Head of caudate nucleus (tissue), 42 donors: Measurements from ENCODE around the gene MAD1L1.

Experiments
- DNase-seq, 42 donors: peaks; one replicate each; pipeline versions ENCODE4 v3.0.0 to v3.0.0-alpha.2; 2020 to 2021; ENCODE audit warnings: mixed read lengths in 7 of 42
- intact Hi-C: fragments of 100-400 bp; cut with DNase I; formaldehyde crosslinking; loops from one replicate; pipeline ENCODE4 v1.15.0; 2022

MAD1L1 gene

GRCh38 chr7:2028733-2029132, 204.0 kb downstream of the MAD1L1 start:
- intact Hi-C loops = no loop called here
- DNase-seq = no peak

DNA sequence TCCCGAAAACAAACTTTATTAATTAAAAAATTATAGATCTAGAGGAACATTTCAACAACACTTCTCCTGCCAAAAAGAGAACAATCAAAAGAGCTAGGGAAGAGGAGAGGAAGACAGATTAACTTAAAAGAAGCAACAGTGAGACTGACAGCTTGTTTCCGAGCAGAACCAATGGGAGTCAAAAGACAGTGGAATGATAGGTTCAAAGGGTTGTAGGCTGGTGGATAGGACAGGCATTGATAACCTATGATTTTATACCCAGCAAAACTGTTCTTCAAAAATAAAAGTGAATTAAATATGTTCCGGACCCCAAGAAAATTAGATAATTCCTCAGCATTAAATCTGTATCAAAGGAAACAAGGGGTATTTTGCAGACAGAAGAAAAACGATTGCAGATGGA, 207.6 kb downstream of the MAD1L1 start:
- intact Hi-C loops = no loop called here
- DNase-seq = no peak

- intact Hi-C loops = no loop called here
- DNase-seq = no peak
These were observed 208.2 kb downstream of the MAD1L1 start for GRCh38 chr7:2024567-2024918.

GRCh38 chr7:2023877-2024566, 208.7 kb downstream of the MAD1L1 start:
- intact Hi-C loops = no loop called here

DNA sequence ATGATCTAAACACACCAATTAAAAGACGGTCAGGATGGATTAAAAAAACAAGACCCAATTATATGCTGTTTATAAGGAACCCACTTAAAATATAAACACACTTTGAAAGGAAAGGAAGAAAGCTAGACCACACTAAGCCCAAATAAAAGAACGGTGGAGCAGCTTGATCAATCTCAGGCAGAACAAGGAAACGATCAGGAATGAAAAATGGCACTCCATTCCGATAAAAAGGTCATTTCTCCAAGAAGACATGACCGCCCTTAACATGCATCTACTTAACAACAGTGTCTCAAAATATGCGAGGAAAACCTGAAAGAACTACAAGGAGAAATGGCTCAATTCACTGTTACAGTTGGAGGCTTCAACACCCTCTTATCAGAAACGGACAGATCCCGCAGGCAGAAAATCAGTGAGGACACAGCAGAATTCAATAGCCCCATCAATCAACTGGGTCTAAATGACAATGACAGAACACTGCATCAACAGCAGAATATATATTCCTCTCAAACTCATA, 210.0 kb downstream of the MAD1L1 start:
- intact Hi-C loops = no loop called here
- no peak for DNase-seq

More at GRCh38 chr7:2023877-2024566, 208.7 kb downstream of the MAD1L1 start:
- no peak for DNase-seq

- intact Hi-C loops = no loop called here
- no peak for DNase-seq
These were observed 210.7 kb downstream of the MAD1L1 start for GRCh38 chr7:2022021-2022409.

GRCh38 chr7:2019711-2020511, 212.8 kb downstream of the MAD1L1 start:
- intact Hi-C loops = no loop called here
- peak in 9 of 42 donors; percentile 13 to 50 (median 35) for DNase-seq

DNA sequence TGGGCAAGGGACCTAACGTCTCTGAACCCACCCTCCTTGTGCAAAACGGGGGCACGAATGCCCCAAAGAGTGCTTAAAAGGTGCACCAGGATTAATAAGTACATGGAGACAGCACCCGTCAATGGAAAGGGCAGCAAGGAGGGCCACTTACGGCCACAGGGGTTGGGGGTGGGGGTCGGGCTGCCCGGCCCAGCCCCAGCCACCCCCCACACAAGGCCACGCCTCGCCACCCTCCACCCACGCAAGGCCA, 213.4 kb downstream of the MAD1L1 start:
- no peak for DNase-seq
- intact Hi-C loops = no loop called here

GRCh38 chr7:2018569-2019460, 213.9 kb downstream of the MAD1L1 start:
- peak in 36 of 42 donors; percentile 17 to 83 (median 54) for DNase-seq
- intact Hi-C loops = no loop called here

GRCh38 chr7:2017914-2018568, 214.7 kb downstream of the MAD1L1 start:
- intact Hi-C loops = no loop called here
- peak in 2 of 42 donors; percentile 1 to 2 for DNase-seq

GRCh38 chr7:2017481-2017891, 215.3 kb downstream of the MAD1L1 start:
- intact Hi-C loops = no loop called here
- DNase-seq = peak in 1 of 42 donors; percentile 0

DNA sequence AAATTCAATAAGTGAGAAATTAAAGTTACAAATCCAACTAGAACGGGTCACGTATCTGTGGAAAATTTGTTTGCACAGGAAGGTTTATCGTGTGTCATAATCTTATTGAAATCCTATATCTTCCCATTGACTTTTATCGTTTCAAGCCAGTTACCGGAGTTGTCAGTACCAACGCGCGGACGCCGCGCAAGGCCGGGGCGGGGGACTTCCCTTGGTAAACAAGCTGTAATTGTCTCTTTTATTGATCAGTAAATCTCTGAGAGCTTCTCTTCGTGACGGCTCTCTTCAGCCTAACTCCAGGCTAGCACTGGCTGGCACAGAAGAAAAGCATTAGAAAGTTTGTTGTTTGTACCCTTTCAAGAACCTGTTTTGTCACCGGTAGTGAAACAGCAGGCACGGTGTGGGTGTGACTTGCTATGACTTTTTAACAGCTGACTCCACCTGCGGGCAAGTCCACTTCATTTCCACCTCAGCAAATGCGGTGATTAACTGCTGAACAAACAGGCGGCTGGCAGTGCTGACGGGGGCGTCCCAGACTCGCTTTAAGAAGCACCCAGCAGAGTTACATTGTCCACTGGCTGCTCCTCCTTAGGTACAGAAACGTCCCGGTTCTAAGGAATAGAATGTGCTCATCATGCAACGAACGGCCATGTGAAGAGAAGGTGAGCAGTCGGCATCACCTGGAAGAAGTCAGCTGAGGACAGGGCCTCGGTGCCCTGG, 215.8 kb downstream of the MAD1L1 start:
- DNase-seq = no peak
- intact Hi-C loops = no loop called here

- intact Hi-C loops = no loop called here
- peak in 1 of 42 donors; percentile 1 for DNase-seq
These were observed 216.6 kb downstream of the MAD1L1 start for GRCh38 chr7:2016021-2016631.

DNA sequence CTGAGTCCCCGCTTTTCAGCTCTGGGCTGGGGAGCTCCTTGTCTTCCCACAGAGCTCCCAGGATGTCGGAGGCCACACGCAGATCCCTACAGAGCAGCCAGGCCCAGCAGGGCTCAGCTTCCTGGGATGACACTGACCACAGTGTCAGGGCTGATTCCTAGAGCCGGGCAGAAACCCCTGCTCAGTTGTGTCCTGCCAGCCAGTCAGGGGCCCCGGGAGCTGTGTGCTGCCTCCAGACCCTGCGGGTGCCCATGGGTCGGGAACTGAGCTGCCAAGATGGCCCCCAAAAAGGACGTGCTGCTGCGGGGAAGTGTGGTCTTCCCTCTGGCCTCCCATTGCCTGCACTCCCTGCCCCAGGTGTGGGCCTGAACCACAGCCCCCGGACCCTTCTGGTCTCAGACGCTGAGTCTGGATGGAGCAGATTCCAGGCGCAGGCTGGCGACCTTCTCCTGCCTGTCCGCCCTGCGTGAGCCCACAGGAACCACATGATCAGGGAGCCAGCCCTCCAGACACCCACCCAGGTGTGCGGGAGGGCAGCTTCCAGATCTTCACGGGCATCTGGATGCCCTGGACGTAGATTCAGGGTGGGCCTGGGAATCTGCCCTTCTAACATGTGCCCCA, 217.4 kb downstream of the MAD1L1 start:
- peak in 3 of 42 donors; percentile 0 to 14 (median 1) for DNase-seq
- intact Hi-C loops = no loop called here

DNA sequence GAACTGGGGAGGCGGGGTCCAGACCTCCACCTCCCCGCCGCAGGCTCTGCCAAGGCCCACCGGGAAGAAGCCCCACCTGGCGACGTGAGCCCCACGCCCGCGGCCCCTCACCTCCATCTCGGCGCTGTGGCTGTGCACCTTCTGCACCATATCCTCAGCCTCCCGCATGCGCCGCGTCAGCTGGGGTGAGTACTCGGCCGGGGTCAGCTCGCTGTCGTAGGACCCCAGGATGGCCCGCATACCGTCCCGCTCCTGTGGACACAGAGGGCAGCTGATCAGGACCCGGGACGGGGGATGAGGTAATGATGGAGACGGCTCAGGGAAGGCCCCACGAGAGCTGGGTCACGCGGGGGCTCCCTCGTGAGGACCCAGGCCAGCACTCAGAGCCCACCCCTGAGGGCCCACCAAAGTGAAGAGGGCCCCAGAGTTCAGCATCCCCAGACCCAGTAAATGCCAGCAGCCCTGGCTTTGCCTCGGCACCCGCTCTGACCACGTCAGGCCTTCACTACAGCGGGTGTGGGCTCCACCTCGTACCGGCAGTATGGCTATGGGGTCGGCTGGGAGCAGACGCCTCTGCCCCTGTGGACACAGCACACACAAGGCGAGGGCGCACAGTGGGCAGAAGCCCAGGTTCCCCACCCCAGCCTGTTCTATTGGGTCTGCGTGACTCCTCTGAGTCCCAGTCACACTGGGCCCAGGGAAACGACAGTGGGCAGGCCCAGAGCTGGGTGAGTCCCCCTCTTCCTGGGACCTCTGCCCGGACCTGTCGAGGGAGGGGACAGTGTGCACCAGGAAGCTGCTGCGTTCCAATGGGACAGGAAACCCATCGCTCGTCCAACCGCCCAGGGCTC, 218.1 kb downstream of the MAD1L1 start:
- DNase-seq = peak in 2 of 42 donors; percentile 1 to 12
- intact Hi-C loops = no loop called here

DNA sequence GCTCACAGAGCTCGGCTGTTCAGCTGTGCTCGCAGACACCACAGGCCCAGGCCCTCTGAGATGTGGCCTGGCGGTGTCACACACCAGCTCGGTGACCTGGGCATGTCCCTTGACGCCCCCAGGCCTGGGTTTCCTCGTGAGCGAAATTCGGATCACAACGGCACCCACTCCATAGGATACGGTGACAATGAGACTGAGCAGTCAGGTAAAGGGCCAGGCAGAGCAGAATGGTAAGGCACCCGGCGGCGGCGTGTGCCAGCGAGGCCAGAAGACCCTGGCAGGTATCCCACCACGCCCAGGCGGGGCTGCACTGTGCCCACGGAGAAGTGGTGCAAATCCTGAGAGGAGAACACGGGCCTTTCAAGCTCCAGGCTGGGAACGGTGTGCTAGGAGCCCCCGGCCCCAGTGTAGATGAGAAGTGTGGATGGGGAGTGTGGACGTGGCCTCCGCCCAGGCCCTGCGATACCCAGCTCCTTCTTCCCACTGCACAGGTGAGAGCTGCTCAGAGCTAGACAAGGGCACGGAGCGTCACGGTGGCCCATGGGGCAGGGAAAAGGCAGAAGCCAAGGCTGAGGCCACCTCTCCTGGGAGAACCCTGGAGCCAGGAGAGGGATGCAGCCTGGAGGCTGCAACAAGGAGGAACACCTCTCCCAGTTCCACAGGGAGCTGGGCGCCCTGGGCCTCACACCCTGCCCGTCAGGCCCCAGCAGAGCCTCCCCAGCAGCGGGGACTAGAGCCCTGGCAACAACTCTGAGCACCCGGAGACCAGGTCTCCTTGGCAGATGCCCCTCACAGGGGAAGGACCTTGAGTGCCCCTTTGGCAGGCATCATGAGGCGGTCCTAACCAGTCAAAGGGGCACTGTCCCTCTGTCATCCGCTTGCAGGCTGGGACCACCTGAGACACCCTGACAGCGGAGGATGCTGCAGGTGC, 219.1 kb downstream of the MAD1L1 start:
- no peak for DNase-seq
- intact Hi-C loops = no loop called here
